ENCODE data around the gene GPR143. TPM values are rescaled to one million over a fixed set of nuclear protein-coding genes. Genes with fewer than 3 reads are reported as not detected.
A peak's percentile ranks its signal among the peaks of the same experiment; 100 is the strongest.

Gene GPR143
- total RNA-seq, 1 donor from 2014 or later, result 3.0 TPM

- Histone ChIP-seq H3K27ac (ENCODE audit: low read depth, low read length) (no peak overlapping the region), H3K36me3 (ENCODE audit: insufficient read depth, low read length) (no peaks in the 10 kb centered on the region), H3K4me3 (ENCODE audit: insufficient read depth, low read depth, low read length) (no peak overlapping the region), H4K20me1 (ENCODE audit: insufficient read depth, low read length) (no peaks in the 10 kb centered on the region), H3K79me2 (ENCODE audit: insufficient read depth, low read length) (no peaks in the 10 kb centered on the region), H3K9ac (ENCODE audit: low read length) (no peak overlapping the region), H3K27me3 (ENCODE audit: insufficient read depth, low read length) (peaks cover 4% of the 10 kb centered on the region), H3K4me2 (ENCODE audit: low read length) (no peak overlapping the region), H2AFZ (ENCODE audit: low read depth, low read length) (no peak overlapping the region), H3K9me3 (ENCODE audit: insufficient read depth, low read depth, low read length) (no peaks in the 10 kb centered on the region), H3K4me1 (ENCODE audit: insufficient read depth, low read length) (no peaks in the 10 kb centered on the region)
- TF ChIP-seq CTCF (IDR thresholded peaks at IDR 0.05; ENCODE audit: insufficient read depth, low read depth, low read length) (no peak), EZH2 (IDR thresholded peaks at IDR 0.05; ENCODE audit: insufficient read depth, low read length) (no peak)
- Mint-ChIP-seq H3K9me3 (ENCODE audit: unreplicated experiment) (no peaks in the 10 kb centered on the region), H3K27me3 (ENCODE audit: low read depth, unreplicated experiment) (peaks cover 5% of the 10 kb centered on the region), H3K36me3 (ENCODE audit: low read depth, unreplicated experiment) (no peaks in the 10 kb centered on the region), H3K27ac (ENCODE audit: unreplicated experiment) (no peak overlapping the region), H3K4me1 (ENCODE audit: low read depth, unreplicated experiment) (peaks cover 3% of the 10 kb centered on the region), H3K4me3 (ENCODE audit: unreplicated experiment) (no peak overlapping the region)
- FAIRE-seq (no peak), DNase-seq (ENCODE audit: low read depth) (no peak)
Measured at GRCh38 chrX:9767375-9767774, 1.7 kb upstream of the GPR143 start.

- H3K36me3 Mint-ChIP-seq (ENCODE audit: low read depth, unreplicated experiment), result no peaks in the 10 kb centered on the region
- Histone ChIP-seq H3K79me2 (ENCODE audit: insufficient read depth, low read length) (no peaks in the 10 kb centered on the region), H3K4me2 (ENCODE audit: low read length) (peak overlapping the region; percentile 55), H3K4me3 (ENCODE audit: insufficient read depth, low read depth, low read length) (no peak overlapping the region), H3K9me3 (ENCODE audit: insufficient read depth, low read depth, low read length) (no peaks in the 10 kb centered on the region), H3K9ac (ENCODE audit: low read length) (no peak overlapping the region), H3K4me1 (ENCODE audit: insufficient read depth, low read length) (no peaks in the 10 kb centered on the region), H3K36me3 (ENCODE audit: insufficient read depth, low read length) (no peaks in the 10 kb centered on the region), H3K27ac (ENCODE audit: low read depth, low read length) (no peak overlapping the region), H2AFZ (ENCODE audit: low read depth, low read length) (no peak overlapping the region), H3K27me3 (ENCODE audit: insufficient read depth, low read length) (peaks cover 4% of the 10 kb centered on the region), H4K20me1 (ENCODE audit: insufficient read depth, low read length) (no peaks in the 10 kb centered on the region)
- DNase-seq (ENCODE audit: low read depth) (no peak), FAIRE-seq (no peak)
- H3K9me3 Mint-ChIP-seq (ENCODE audit: unreplicated experiment), result no peaks in the 10 kb centered on the region
- no peak overlapping the region for H3K4me3 Mint-ChIP-seq (ENCODE audit: unreplicated experiment)
- peaks cover 5% of the 10 kb centered on the region for H3K27me3 Mint-ChIP-seq (ENCODE audit: low read depth, unreplicated experiment)
- H3K27ac Mint-ChIP-seq (ENCODE audit: unreplicated experiment), result no peak overlapping the region
- no peak for TF ChIP-seq CTCF (IDR thresholded peaks at IDR 0.05; ENCODE audit: insufficient read depth, low read depth, low read length)
- peak; percentile 47 for TF ChIP-seq EZH2 (IDR thresholded peaks at IDR 0.05; ENCODE audit: insufficient read depth, low read length)
- H3K4me1 Mint-ChIP-seq (ENCODE audit: low read depth, unreplicated experiment), result peaks cover 3% of the 10 kb centered on the region
Measured at GRCh38 chrX:9765072-9765736, 443 bp downstream of the GPR143 start.

GRCh38 chrX:9759337-9759736 lies 6.3 kb downstream of the GPR143 start:
- Histone ChIP-seq H3K9me3 (ENCODE audit: insufficient read depth, low read depth, low read length) (no peaks in the 10 kb centered on the region), H4K20me1 (ENCODE audit: insufficient read depth, low read length) (no peaks in the 10 kb centered on the region), H3K4me2 (ENCODE audit: low read length) (no peak overlapping the region), H3K79me2 (ENCODE audit: insufficient read depth, low read length) (no peaks in the 10 kb centered on the region), H2AFZ (ENCODE audit: low read depth, low read length) (no peak overlapping the region), H3K27ac (ENCODE audit: low read depth, low read length) (no peak overlapping the region), H3K36me3 (ENCODE audit: insufficient read depth, low read length) (no peaks in the 10 kb centered on the region), H3K4me3 (ENCODE audit: insufficient read depth, low read depth, low read length) (no peak overlapping the region), H3K27me3 (ENCODE audit: insufficient read depth, low read length) (no peaks in the 10 kb centered on the region), H3K9ac (ENCODE audit: low read length) (no peak overlapping the region), H3K4me1 (ENCODE audit: insufficient read depth, low read length) (no peaks in the 10 kb centered on the region)
- TF ChIP-seq EZH2 (IDR thresholded peaks at IDR 0.05; ENCODE audit: insufficient read depth, low read length) (no peak), CTCF (IDR thresholded peaks at IDR 0.05; ENCODE audit: insufficient read depth, low read depth, low read length) (no peak)
- DNase-seq (ENCODE audit: low read depth) (no peak), FAIRE-seq (no peak)
- H3K4me3 Mint-ChIP-seq (ENCODE audit: unreplicated experiment), result no peak overlapping the region
- no peaks in the 10 kb centered on the region for H3K4me1 Mint-ChIP-seq (ENCODE audit: low read depth, unreplicated experiment)
- H3K27ac Mint-ChIP-seq (ENCODE audit: unreplicated experiment), result no peak overlapping the region
- no peaks in the 10 kb centered on the region for H3K27me3 Mint-ChIP-seq (ENCODE audit: low read depth, unreplicated experiment)
- no peaks in the 10 kb centered on the region for H3K9me3 Mint-ChIP-seq (ENCODE audit: unreplicated experiment)
- no peaks in the 10 kb centered on the region for H3K36me3 Mint-ChIP-seq (ENCODE audit: low read depth, unreplicated experiment)

Measured in astrocyte (in vitro differentiated cells and primary cell).